H9 (cell line): ENCODE measurements around the gene SCEL. TPM values are rescaled to one million over a fixed set of nuclear protein-coding genes. Genes with fewer than 3 reads are reported as not detected.

Experiments used
- DNase-seq: peaks from one replicate; pipeline ENCODE4 v3.0.0-alpha.2; 2017
- H2AFZ ChIP-seq: one replicate; pipeline ENCODE4 v1.6.1; 2013; ENCODE audit warnings: mild to moderate bottlenecking, low read length, control low read depth, moderate library complexity
- H2AK5ac ChIP-seq: 2 replicates; pipeline ENCODE4 v1.6.1; 2013; ENCODE audit warnings: low read length, control low read depth, mixed read lengths; ENCODE audit not compliant: insufficient read length
- H2BK120ac ChIP-seq: one replicate; pipeline ENCODE4 v1.6.1; 2013; ENCODE audit warnings: low read depth, mild to moderate bottlenecking, low read length, control low read depth, inconsistent platforms; ENCODE audit not compliant: poor library complexity, severe bottlenecking
- H2BK12ac ChIP-seq: 2 replicates; pipeline ENCODE4 v1.6.1; 2013; ENCODE audit warnings: low read length, control low read depth, mixed read lengths, low read depth; ENCODE audit not compliant: insufficient read length
- H2BK15ac ChIP-seq: 2 replicates; pipeline ENCODE4 v1.6.1; 2013; ENCODE audit warnings: low read depth, low read length, control low read depth
- H2BK20ac ChIP-seq: one replicate; pipeline ENCODE4 v1.6.1; 2013; ENCODE audit warnings: low read depth, mild to moderate bottlenecking, low read length, control low read depth, inconsistent platforms; ENCODE audit not compliant: poor library complexity, severe bottlenecking
- H2BK5ac ChIP-seq: 2 replicates; pipeline ENCODE4 v1.6.1; 2013; ENCODE audit warnings: low read length, control low read depth, mixed read lengths; ENCODE audit not compliant: insufficient read length
- H3K14ac ChIP-seq: 2 replicates; pipeline ENCODE4 v1.6.1; 2013; ENCODE audit warnings: low read length, control low read depth; ENCODE audit not compliant: insufficient read depth
- H3K18ac ChIP-seq: 2 replicates; pipeline ENCODE4 v1.6.1; 2013; ENCODE audit warnings: low read depth, mild to moderate bottlenecking, mixed read lengths, low read length, control low read depth; ENCODE audit not compliant: insufficient read length
- H3K23ac ChIP-seq: 2 replicates; pipeline ENCODE4 v1.6.1; 2013; ENCODE audit warnings: low read length, control low read depth, mixed read lengths, low read depth; ENCODE audit not compliant: insufficient read length
- H3K23me2 ChIP-seq: 2 replicates; pipeline ENCODE4 v1.6.1; 2013; ENCODE audit warnings: low read depth, mild to moderate bottlenecking, mixed read lengths, low read length, control low read depth; ENCODE audit not compliant: insufficient read length, poor library complexity, severe bottlenecking
- H3K27ac ChIP-seq: 2 replicates; pipeline ENCODE4 v1.5.1; 2013; ENCODE audit warnings: low read length, control low read depth, mixed read lengths, low read depth; ENCODE audit not compliant: insufficient read length
- H3K27me3 ChIP-seq: 2 replicates; pipeline ENCODE4 v1.6.1; 2013; ENCODE audit warnings: low read length, control low read depth, inconsistent platforms; ENCODE audit not compliant: insufficient read depth
- H3K4ac ChIP-seq: 2 replicates; pipeline ENCODE4 v1.6.1; 2013; ENCODE audit warnings: low read depth, mild to moderate bottlenecking, control low read depth, inconsistent platforms, low read length, moderate library complexity
- H3K4me1 ChIP-seq: 2 replicates; pipeline ENCODE4 v1.6.1; 2013; ENCODE audit warnings: low read length, control low read depth, inconsistent platforms; ENCODE audit not compliant: insufficient read depth
- H3K4me2 ChIP-seq: 2 replicates; pipeline ENCODE4 v1.6.1; 2013; ENCODE audit warnings: low read length, control low read depth, mixed read lengths; ENCODE audit not compliant: insufficient read length, insufficient read depth
- H3K56ac ChIP-seq: 2 replicates; pipeline ENCODE4 v1.6.1; 2013; ENCODE audit warnings: low read depth, mild to moderate bottlenecking, mixed read lengths, low read length, control low read depth; ENCODE audit not compliant: insufficient read length
- H3K79me1 ChIP-seq: 2 replicates; pipeline ENCODE4 v1.6.1; 2013; ENCODE audit warnings: low read depth, mild to moderate bottlenecking, moderate library complexity, low read length, control low read depth, inconsistent platforms; ENCODE audit not compliant: insufficient read depth, poor library complexity, severe bottlenecking
- H3K79me2 ChIP-seq: 2 replicates; pipeline ENCODE4 v1.6.1; 2013; ENCODE audit warnings: low read length, control low read depth, inconsistent platforms; ENCODE audit not compliant: insufficient read depth
- H3K9ac ChIP-seq: 2 replicates; pipeline ENCODE4 v1.6.1; 2013; ENCODE audit warnings: low read length, control low read depth, mixed read lengths; ENCODE audit not compliant: insufficient read length; ENCODE audit errors: extremely low read depth
- H3K9me3 ChIP-seq: one replicate; pipeline ENCODE4 v1.6.1; 2013; ENCODE audit warnings: low read depth, low read length, inconsistent platforms; ENCODE audit not compliant: control insufficient read depth
- H3T11ph ChIP-seq: one replicate; pipeline ENCODE4 v1.6.1; 2013; ENCODE audit warnings: mild to moderate bottlenecking, low read length, control low read depth, inconsistent platforms
- H4K20me1 ChIP-seq: one replicate; pipeline ENCODE4 v1.6.1; 2013; ENCODE audit not compliant: control insufficient read depth, insufficient read length, insufficient read depth
- H4K5ac ChIP-seq: 2 replicates; pipeline ENCODE4 v1.6.1; 2013; ENCODE audit warnings: low read depth, mild to moderate bottlenecking, mixed read lengths, low read length, control low read depth; ENCODE audit not compliant: insufficient read length
- H4K8ac ChIP-seq: replicated peaks from 2 replicates; pipeline ENCODE4 v1.6.1; 2013; ENCODE audit warnings: low read length, control low read depth, mixed read lengths, low read depth; ENCODE audit not compliant: insufficient read length
- H4K91ac ChIP-seq: 2 replicates; pipeline ENCODE4 v1.6.1; 2013; ENCODE audit warnings: low read depth, mild to moderate bottlenecking, moderate library complexity, mixed read lengths, low read length, control low read depth; ENCODE audit not compliant: insufficient read length
- H3K27ac Mint-ChIP-seq, 3 experiments: 2 replicates in 2 of 3; 3 replicates in 1 of 3; pipeline ENCODE4 v1.8.0; 2020 to 2021; ENCODE audit warnings: mixed read lengths in 3 of 3, mild to moderate bottlenecking in 1 of 3, moderate library complexity in 1 of 3
- H3K27me3 Mint-ChIP-seq: 2 replicates; pipeline ENCODE4 v1.8.0; 2021; ENCODE audit warnings: low read depth, mild to moderate bottlenecking, moderate library complexity, mixed read lengths
- H3K36me3 Mint-ChIP-seq, 3 experiments: 2 replicates in 2 of 3; 3 replicates in 1 of 3; pipeline ENCODE4 v1.8.0; 2020 to 2021; ENCODE audit warnings: low read depth in 3 of 3, mixed read lengths in 3 of 3; ENCODE audit not compliant: insufficient read depth in 1 of 3
- H3K4me1 Mint-ChIP-seq, 2 experiments: 2 replicates each; pipeline ENCODE4 v1.8.0; 2020; ENCODE audit warnings: mixed read lengths in 2 of 2
- H3K4me3 Mint-ChIP-seq, 2 experiments: 2 replicates in 1 of 2; 3 replicates in 1 of 2; pipeline ENCODE4 v1.8.0; 2020 to 2021; ENCODE audit warnings: mild to moderate bottlenecking in 2 of 2, mixed read lengths in 2 of 2, moderate library complexity in 1 of 2
- H3K9me3 Mint-ChIP-seq, 2 experiments: 2 replicates in 1 of 2; 3 replicates in 1 of 2; pipeline ENCODE4 v1.8.0; 2020; ENCODE audit warnings: mild to moderate bottlenecking in 2 of 2, mixed read lengths in 2 of 2, moderate library complexity in 1 of 2
- CTCF ChIP-seq: fragments of 200-600 bp; sonication (generic); conservative IDR thresholded peaks from 3 replicates; pipeline ENCODE4 v1.8.0; 2021; ENCODE audit warnings: antibody characterized with exemption, mild to moderate bottlenecking
- WGBS: extraction: QIAGEN DNeasy Blood & Tissue Kit; methylation state at CpG from one replicate; pipeline ENCODE4 v1.1.7; 2013; ENCODE audit warnings: missing lambda C conversion rate, low lambda C conversion rate, mixed read lengths; ENCODE audit not compliant: insufficient read length; ENCODE audit errors: extremely low coverage; 5-methylcytosine and 5-hydroxymethylcytosine counted together
- total RNA-seq: library from RNA; stranded (reverse); gene quantifications from 2 replicates; pipeline ENCODE4 v1.2.1, GENCODE V29; 2021

SCEL gene
- total RNA-seq, 1 experiment from 2014 or later = not detected

- no peak overlapping the region for H3T11ph ChIP-seq
- Mint-ChIP-seq H3K4me3 (no peak overlapping the region), H3K9me3 (no peaks in the 10 kb centered on the region), H3K36me3 (no peaks in the 10 kb centered on the region), H3K27ac (no peak overlapping the region), H3K27me3 (no peaks in the 10 kb centered on the region), H3K4me1 (peaks cover 3 to 5% of the 10 kb centered on the region in 2 experiments; a peak in 2 of 4 replicates)
- H4K8ac ChIP-seq = no peak overlapping the region
- H4K5ac ChIP-seq = no peak overlapping the region
- no peak overlapping the region for H2BK15ac ChIP-seq
- no peak overlapping the region for H3K4ac ChIP-seq
- H3K79me2 ChIP-seq = no peaks in the 10 kb centered on the region; the same call in 1 of the 2 replicates
- no peak overlapping the region for H3K14ac ChIP-seq
- no peak overlapping the region for H4K91ac ChIP-seq
- H3K4me1 ChIP-seq = no peaks in the 10 kb centered on the region
- H3K9me3 ChIP-seq = no peaks in the 10 kb centered on the region
- no peak overlapping the region for H3K18ac ChIP-seq
- H3K23ac ChIP-seq = no peak overlapping the region
- no peak for TF ChIP-seq CTCF
- H3K23me2 ChIP-seq = no peaks in the 10 kb centered on the region
- no peak overlapping the region for H2BK12ac ChIP-seq
- no peak for DNase-seq
- WGBS = no CpG with 5 or more reads among the region's 2 CpGs
- H3K27ac ChIP-seq = no peak overlapping the region
- H3K4me2 ChIP-seq = no peak overlapping the region
- H3K79me1 ChIP-seq = no peaks in the 10 kb centered on the region
- no peak overlapping the region for H3K9ac ChIP-seq
- H2BK5ac ChIP-seq = no peak overlapping the region
- no peaks in the 10 kb centered on the region for H4K20me1 ChIP-seq
- H2AFZ ChIP-seq = no peak overlapping the region
- H2AK5ac ChIP-seq = no peak overlapping the region
- no peak overlapping the region for H3K56ac ChIP-seq
- H3K27me3 ChIP-seq = no peaks in the 10 kb centered on the region
- no peak overlapping the region for H2BK20ac ChIP-seq
- no peak overlapping the region for H2BK120ac ChIP-seq
Measured at GRCh38 chr13:77579959-77580358, 44.5 kb downstream of the SCEL start.
